ENCODE measurements around the gene LEP.

DNA sequence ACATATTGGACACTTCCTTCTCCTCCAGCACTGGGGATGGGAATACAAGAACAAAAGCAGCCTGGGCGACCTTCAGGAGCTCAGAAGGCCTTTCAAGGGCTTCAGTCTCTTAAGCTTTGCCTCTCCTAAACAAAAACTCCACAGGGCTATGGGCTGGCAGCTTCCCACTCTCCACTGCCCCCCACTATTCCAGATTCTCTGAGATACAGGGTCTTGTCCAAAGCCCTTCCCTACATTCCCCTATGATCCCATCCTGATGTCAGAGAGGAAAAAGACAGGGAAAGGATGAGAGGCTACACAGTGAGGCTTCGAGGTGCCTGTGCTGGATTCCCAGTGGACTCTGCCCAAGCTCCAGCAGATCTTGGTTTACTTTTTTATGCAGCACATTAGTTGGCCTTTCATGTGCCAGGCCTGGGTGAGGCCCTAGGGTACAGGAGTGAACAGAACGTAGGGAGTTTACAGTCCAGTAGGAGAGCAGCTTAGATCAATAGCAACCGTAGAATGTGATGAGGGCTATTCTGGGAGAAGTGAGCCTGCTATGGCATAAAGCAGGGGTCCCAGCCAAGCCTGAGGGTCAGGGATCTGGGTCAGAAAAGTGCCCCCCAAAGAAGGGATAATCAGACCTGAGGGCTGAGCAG, 33.3 kb downstream of the LEP start:
- TF ChIP-seq EGR1 (IDR thresholded peaks at IDR 0.05) (no peak), RAD21 (IDR thresholded peaks at IDR 0.05; ENCODE audit: low read depth) (no peak), ZBTB7A (IDR thresholded peaks at IDR 0.05; ENCODE audit: low read depth) (no peak), CEBPB (IDR thresholded peaks at IDR 0.05) (no peak), REST (IDR thresholded peaks at IDR 0.05; ENCODE audit: low read depth) (no peak), YY1 (IDR thresholded peaks at IDR 0.05; ENCODE audit: low read depth) (no peak), EP300 (IDR thresholded peaks at IDR 0.05; ENCODE audit: borderline replicate concordance) (no peak)
- TF ChIP-seq, protein P1, sequence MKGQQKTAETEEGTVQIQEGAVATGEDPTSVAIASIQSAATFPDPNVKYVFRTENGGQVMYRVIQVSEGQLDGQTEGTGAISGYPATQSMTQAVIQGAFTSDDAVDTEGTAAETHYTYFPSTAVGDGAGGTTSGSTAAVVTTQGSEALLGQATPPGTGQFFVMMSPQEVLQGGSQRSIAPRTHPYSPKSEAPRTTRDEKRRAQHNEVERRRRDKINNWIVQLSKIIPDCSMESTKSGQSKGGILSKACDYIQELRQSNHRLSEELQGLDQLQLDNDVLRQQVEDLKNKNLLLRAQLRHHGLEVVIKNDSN (IDR thresholded peaks at IDR 0.05): no peak

All from Ishikawa (cell line).